SK-N-SH (cell line): ENCODE measurements around the gene DVL3.

Experiments used
- CHD2 ChIP-seq: fragments of 150-350 bp; IDR thresholded peaks from 2 replicates; pipeline ENCODE4 v1.6.1; 2018; ENCODE audit warnings: low read length; ENCODE audit not compliant: partially characterized antibody
- SIN3A ChIP-seq: IDR thresholded peaks from 2 replicates; pipeline ENCODE4 v1.6.1; 2012; ENCODE audit warnings: low read depth, mild to moderate bottlenecking, low read length, moderate library complexity, borderline replicate concordance
- SMC3 ChIP-seq: IDR thresholded peaks from 2 replicates; pipeline ENCODE4 v1.6.1; 2012; ENCODE audit warnings: low read depth, low read length, improper control_type of control experiment
- TF ChIP-seq, protein P1 (sequence below): IDR thresholded peaks from 2 replicates; pipeline ENCODE4 v1.4.0; 2012; ENCODE audit warnings: low read depth, borderline replicate concordance
- TF ChIP-seq, protein P2 (sequence below): IDR thresholded peaks from 2 replicates; pipeline ENCODE4; 2012
- TF ChIP-seq, protein P3 (sequence below): fragments of 150-350 bp; IDR thresholded peaks from 2 replicates; pipeline ENCODE4 v1.6.1; 2017; ENCODE audit warnings: antibody characterized with exemption, low read length, low read depth, borderline replicate concordance

DNA sequence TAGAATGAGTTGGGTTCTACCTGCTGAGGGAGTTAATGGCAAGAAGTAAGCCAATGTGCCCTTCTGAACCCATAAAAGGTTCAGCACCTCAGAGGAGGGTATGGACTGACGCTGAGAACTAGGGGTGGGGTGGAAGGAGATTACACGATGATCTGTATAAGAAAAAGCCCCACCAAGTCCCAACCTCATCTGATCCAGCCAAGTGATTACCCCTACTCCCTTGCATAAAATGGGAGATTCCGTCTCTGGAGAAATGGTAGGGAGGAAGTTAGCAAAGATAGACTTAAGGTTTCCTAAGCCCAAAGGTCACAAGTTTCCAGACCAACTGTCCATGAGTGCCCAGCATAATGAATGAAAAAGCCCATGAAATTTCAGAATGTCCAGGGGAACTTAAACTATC is 7.1 kb upstream of the DVL3 start:
- TF ChIP-seq, protein P1, sequence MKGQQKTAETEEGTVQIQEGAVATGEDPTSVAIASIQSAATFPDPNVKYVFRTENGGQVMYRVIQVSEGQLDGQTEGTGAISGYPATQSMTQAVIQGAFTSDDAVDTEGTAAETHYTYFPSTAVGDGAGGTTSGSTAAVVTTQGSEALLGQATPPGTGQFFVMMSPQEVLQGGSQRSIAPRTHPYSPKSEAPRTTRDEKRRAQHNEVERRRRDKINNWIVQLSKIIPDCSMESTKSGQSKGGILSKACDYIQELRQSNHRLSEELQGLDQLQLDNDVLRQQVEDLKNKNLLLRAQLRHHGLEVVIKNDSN, result no peak
- TF ChIP-seq CHD2 (no peak), SMC3 (no peak), SIN3A (no peak)
- TF ChIP-seq, protein P2, sequence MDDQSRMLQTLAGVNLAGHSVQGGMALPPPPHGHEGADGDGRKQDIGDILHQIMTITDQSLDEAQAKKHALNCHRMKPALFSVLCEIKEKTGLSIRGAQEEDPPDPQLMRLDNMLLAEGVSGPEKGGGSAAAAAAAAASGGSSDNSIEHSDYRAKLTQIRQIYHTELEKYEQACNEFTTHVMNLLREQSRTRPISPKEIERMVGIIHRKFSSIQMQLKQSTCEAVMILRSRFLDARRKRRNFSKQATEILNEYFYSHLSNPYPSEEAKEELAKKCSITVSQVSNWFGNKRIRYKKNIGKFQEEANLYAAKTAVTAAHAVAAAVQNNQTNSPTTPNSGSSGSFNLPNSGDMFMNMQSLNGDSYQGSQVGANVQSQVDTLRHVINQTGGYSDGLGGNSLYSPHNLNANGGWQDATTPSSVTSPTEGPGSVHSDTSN, result no peak
- TF ChIP-seq, protein P3, sequence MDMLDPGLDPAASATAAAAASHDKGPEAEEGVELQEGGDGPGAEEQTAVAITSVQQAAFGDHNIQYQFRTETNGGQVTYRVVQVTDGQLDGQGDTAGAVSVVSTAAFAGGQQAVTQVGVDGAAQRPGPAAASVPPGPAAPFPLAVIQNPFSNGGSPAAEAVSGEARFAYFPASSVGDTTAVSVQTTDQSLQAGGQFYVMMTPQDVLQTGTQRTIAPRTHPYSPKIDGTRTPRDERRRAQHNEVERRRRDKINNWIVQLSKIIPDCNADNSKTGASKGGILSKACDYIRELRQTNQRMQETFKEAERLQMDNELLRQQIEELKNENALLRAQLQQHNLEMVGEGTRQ, result no peak
